GM19452 (cell line): Measurements from ENCODE around the gene KLHL36.
"Not testable (repeated sequence)": the region's sequence is repeated elsewhere in the genome, so short reads cannot be mapped to it uniquely, and the experiment has no call there.

ENCODE experiments used
- ATAC-seq: cut with Tn5 transposase; IDR thresholded peaks from one replicate; pipeline ENCODE4 v1.9.1; 2021; ENCODE audit not compliant: unreplicated experiment

Gene KLHL36

GRCh38 chr16:84667600-84668309 is 19.4 kb downstream of the KLHL36 start:
- no peak for ATAC-seq

DNA sequence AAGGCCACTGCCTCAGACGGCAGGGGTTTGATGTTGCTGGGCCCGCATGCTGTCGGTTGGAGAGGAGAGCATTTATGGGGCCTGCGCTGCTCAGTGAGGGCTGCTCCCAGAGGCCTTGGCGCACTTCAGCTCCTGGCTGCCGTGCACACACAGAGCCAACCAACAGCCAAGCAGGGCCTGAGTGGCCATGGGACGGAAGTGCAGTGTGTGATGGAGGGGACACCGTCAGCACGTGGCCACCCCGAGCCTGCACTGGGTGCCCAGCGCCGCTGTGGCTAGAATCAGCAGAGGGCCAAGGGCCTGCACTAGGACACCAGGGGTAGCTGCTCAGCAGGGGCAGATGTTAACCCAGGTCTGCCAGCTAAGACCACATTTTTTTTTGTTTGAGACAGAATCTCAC is 21.8 kb downstream of the KLHL36 start:
- no peak for ATAC-seq

DNA sequence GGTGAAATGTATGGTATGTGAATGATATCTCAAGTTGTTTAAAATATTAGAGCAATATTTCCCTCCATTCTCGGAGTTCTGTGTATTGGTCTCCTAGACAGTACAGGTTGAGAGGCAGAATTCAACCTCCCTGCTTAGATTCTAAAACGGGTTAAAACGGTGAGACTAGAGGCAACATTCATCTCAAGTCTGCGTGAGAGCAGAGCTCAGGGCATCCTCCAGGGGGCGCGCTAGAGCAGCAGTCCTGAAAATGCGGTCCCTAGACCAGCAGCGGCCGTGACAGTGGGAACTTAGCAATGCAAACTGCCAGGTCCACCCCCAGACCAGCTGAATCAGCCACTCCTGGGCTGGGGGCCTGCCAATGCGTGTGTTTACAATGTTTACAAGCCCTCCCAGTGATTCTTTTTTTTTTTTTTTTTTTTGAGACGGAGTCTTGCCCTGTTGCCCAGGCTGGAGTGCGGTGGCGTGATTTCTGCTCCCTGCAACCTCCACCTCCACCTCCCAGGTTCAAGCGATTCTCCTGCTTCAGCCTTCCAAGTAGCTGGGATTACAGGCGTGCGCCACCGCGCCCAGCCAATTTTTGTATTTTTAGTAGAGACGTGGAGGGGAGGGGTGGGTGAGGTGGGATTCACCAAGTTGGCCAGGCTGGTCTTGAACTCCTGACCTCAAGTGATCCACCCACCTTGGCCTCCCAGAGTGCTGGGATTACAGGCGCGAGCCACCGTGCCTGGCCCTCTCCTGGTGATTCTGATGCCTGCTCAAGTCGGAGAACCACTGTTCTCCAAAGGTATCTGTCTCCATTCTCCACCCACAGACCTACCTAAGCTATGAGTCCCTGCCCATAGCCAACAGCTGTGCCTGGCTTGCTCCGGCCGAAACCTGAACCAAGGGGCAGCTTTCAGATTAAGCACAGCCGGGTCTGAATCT is 24.2 kb downstream of the KLHL36 start:
- no peak for ATAC-seq

DNA sequence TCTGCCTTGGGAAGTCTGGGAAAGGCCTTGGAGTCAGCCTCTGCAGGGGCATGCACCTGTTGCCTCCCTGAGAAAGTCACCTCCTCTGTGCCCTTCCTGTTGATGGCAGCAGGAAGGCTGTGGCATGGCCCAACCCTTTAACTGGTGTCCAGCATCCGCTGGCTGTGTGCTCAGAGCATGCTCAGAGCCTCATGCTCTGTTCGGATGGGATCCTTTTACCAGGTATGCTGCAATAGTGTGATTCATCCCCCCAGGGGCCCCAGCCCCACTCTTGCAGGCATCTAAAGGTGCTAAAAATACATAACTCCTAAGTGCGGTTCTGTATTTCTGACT is 24.9 kb downstream of the KLHL36 start:
- no peak for ATAC-seq

DNA sequence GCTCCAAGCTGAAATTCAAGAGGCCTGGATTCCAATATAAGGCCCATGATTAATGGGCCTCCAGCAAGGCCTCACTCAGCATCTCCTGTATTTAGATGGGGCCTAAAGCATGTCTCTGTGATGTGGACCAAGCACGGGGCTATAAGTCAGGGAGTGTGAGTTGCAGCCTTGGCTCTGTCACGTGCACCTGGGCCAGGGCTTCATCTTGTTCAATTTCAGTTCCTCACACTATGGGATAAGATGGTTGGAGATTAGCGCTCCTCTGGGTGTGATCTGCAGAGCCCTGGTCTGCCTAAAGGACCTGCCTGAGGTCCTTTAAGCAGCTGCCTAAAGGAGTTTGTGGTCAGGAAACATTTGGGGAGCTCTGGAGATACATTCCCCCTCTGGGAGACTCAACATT is 25.2 kb downstream of the KLHL36 start:
- ATAC-seq: no peak

GRCh38 chr16:84675423-84675822 is 27.1 kb downstream of the KLHL36 start:
- ATAC-seq: no peak

DNA sequence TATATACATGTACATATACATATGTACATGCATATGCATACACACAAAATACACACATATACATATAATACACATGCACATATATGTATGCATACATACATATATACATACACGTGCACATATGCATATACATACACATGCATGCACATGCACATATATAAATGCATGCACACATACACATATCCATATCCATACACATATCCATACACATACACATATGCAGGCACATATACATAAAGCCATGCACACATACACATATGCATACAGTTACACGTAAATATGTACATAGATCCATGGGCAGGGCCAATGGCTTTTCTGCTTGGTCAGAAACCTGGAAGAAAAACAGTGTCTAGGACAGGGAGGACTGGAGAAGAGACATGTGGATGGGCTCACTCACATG is 27.6 kb downstream of the KLHL36 start:
- ATAC-seq: no peak

GRCh38 chr16:84677017-84677803 is 28.9 kb downstream of the KLHL36 start:
- ATAC-seq: no peak

DNA sequence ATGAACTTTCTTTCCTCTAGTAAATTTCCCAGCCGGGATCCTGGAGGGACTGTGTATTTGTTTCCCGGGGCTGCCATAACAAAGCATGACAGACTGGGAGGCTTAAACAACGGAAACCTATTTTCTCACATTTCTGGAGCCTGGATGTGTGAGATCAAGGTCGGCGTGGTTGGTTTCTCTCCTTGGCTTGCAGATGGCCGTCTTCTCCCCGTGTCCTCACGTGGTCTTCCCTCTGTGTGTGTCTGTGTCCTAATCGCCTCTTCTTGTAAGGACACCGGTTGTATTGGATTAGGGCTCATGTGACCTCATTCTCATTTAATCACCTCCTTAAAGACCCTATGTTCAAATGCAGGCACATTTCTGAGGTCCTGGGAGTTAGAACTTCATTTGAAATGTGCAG is 29.5 kb downstream of the KLHL36 start:
- ATAC-seq: no peak

DNA sequence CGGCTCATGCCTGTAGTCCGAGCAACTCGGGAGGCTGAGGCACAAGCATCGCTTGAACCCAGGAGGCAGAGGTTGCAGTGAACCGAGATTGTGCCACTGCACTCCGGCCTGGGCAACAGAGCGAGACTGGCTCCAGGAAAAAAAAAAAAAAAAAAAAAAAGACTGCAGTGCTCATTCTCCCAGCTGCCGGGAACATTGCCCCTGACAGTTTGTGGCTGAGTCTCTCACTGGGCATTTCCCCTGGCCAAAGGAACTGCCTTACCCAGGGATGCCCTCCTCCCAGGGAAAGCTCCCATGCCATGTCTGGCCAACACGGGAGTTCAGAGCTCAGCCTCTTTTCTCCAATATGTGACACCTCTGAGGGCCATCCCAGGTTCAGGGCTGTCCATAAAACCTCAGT is 30.2 kb downstream of the KLHL36 start:
- ATAC-seq: no peak

DNA sequence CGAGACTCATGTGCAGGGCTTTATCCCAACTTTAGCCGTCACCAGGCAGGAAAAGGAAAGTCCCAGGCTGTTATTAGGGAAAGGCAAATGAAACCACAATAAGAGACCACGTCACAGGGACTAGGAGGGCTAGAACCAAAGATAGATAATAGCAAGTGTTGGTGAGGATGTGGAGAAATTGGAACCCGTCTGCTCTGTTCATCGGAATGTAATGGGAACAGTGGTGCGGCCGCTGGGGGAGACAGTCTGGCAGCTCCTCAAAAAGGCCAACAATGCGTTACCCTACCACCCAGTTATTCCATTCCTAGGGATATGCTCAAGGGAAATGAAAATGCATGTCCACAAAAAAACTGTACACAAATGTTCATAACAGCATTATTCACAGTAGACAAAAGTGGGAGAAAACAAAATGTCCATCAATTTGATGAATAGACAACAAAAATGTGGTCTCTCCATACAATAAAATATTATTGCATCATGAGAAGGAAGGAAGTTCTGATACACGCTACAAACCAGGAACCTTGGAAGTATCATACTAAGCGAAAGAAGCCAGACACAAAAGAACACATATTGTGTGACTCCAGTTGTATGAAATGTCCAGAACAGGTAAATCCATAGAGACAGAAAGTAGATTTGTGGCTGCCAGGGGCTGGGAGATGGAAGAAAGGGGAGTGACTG is 32.0 kb downstream of the KLHL36 start:
- ATAC-seq: no peak

DNA sequence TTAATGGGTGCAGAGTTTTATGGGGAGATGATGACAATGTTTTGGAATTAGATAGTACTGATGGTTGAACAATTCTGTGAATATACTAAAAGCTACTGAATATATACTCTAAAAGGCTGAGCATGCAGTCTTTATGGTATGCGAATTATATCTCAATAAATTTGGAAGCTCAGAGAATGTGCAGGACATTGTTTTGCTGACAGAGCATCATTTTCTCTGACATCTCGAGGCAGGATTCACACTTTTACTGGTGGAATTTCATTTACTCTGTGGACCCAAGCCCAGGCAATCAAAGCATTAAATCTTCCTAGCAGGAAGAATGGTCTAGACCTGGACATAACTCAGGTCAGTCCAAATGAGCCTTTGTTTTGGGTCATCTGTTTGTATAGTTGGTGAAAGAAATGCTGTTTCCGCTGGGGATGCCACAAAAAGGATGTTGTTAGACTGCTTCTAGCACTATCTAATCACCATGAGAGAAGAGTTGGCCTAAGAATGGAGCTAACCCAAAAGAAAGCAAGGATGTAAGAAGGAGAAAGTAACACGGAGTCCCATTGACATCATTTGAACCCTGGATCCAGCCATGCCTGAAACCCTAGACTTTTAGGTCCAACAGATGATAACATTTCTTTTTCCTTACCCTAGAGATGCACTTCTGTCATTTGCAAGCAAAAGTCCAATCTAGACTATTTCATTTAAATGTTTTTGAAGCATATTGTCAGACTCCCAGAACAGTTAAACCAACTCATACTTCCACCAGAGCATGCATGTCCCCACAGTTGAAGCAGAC is 32.7 kb downstream of the KLHL36 start:
- no peak for ATAC-seq

DNA sequence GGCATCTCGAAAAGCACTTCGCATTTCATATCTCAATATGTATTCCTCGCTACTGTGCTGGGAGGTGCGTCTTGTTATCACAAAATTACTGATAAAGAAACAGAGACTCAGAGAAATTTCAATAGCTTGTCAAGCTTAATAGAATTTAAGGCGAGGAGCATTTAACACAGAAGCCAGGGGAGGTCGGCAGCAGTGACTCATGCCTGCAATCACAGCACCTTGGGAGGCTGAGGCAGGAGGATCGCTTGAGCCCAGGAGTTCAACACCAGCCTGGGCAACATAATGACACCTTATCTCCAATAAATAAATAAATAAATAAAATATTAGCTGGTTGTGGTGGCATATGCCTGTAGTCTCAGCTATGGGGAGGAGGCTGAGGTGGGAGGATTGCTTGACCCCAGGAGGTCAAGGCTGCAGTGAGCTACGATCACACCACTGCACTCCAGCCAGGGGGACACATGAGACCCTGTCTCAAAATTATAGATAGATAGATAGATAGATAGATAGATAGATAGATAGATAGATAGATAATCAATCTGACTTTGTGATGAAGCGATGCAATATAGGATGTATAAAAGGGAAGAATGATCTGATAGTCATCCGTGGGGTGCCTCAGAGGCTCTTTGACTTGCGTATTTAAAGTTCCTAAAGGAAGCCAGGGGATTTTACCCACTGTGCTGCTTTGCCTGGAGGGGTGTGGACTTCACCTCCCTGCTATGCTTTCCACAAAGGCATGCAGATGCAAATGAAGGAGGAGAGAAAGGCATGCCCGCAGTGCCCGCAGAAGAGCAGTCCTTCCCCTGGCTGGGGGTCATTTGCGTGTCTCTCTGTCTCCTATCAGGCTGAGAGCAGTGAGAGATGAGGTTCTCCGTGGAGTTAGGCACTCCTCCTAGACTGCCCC is 35.6 kb downstream of the KLHL36 start:
- no peak for ATAC-seq

GRCh38 chr16:84684592-84684965 is 36.3 kb downstream of the KLHL36 start:
- ATAC-seq: no peak

DNA sequence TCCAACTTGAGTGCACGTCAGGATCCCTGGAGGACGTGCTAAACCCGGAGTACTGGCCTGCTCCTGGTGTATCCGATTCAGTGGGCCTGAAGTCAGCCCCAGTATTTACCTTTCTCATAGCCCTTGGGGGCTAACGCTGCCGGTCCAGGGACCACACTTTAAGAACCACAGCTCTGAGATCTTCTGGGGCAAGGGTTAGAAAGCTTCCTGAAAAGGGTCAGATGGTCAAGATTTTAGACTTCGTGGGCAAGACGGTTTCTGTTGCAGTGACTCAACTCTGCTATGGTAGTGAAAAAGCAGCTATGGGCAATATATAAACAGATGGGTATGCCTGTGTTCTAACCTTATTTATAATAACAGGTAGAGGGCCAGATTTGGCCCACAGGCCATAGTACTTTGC is 36.9 kb downstream of the KLHL36 start:
- no peak for ATAC-seq

GRCh38 chr16:84686707-84687298 is 38.5 kb downstream of the KLHL36 start:
- no peak for ATAC-seq

DNA sequence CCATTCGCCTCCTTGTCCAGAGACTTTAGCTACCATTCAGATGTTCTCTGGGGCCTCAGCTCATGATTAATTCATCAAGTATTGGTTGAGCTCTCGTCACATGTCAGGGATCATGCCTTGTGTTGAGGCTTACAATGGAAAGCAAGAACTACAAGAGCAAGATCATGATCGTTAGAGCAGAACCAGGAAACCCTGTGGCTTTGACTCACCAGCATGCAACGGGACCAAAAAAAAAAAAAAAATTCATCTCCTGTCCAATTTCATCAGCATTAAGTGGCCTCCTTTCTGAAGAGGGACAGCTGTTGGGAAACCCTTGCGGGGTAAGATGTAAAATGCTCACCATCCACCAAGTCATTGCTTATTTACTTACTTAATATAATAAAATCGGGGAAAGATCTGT is 39.4 kb downstream of the KLHL36 start:
- peak; percentile 79 for ATAC-seq

- ATAC-seq: not testable (repeated sequence)
Measured at GRCh38 chr16:84688163-84688562, 39.9 kb downstream of the KLHL36 start.

DNA sequence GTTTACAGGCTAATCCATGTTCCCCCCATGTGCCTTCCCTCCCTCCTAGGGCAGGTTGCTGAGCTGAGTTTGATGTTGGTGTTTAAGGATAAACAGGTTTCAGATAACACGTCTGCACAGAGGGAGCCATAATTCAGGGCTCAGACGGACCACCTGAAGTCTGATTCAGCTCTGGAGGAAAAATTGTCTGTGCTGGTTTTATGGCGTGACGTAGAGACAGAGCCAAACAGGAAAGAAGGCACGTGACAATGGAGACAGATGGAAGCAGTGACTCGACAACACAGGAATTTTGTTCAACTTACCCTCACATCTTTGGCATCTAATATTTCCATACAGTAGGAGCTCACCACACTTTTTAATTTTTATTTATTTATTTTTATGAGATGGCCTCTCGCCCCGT is 40.8 kb downstream of the KLHL36 start:
- ATAC-seq: no peak
